ENCODE results near the gene PPP1CA.

GRCh38 chr11:67407688-67408163, 6.1 kb upstream of the PPP1CA start:
- TF ChIP-seq CTCF (IDR thresholded peaks at IDR 0.05) (no peak), POLR2A (IDR thresholded peaks at IDR 0.05) (no peak)
